PC-9 (cell line): Measurements from ENCODE around the gene TP53I13. TPM values are rescaled to one million over a fixed set of nuclear protein-coding genes. Genes with fewer than 3 reads are reported as not detected.

Experiments used
- BruUV-seq: library from RNA; stranded (reverse); fragments of 400-500 nt; replicated peaks from 2 replicates; lab custom pipeline; 2021; lab: Mats Ljungman, UMichigan
- CTCF ChIA-PET: fragments of 300-600 bp; sonication (Branson Sonifier 250); formaldehyde crosslinking; loops from one replicate; lab custom pipeline; 2022; ENCODE audit warnings: antibody characterized with exemption; lab: Charles Lee
- POLR2A ChIA-PET: fragments of 300-600 bp; sonication (Branson Sonifier 250); formaldehyde crosslinking; loops from one replicate; lab custom pipeline; 2022; ENCODE audit warnings: antibody characterized with exemption; ENCODE audit not compliant: unreplicated experiment; lab: Charles Lee
- DNase-seq, 2 experiments: peaks; one replicate each; pipeline versions ENCODE4 v3.0.0 to v3.0.0-alpha.2; 2015 to 2022; ENCODE audit warnings: mixed read lengths in 1 of 2
- H2AFZ ChIP-seq: fragments of 200-600 bp; sonication (generic); 2 replicates; pipeline ENCODE4 v1.8.1; 2017; ENCODE audit warnings: antibody characterized with exemption
- H3F3A ChIP-seq: fragments of 200-600 bp; sonication (generic); 2 replicates; pipeline ENCODE4 v1.8.1; 2017; ENCODE audit warnings: antibody characterized with exemption, mild to moderate bottlenecking, low read depth; ENCODE audit not compliant: insufficient read depth
- H3K27ac ChIP-seq: fragments of 200-600 bp; sonication (generic); 2 replicates; pipeline ENCODE4 v1.6.1; 2016; ENCODE audit warnings: mixed run types
- H3K27me3 ChIP-seq: fragments of 200-600 bp; sonication (generic); 2 replicates; pipeline ENCODE4 v1.6.1; 2016; ENCODE audit warnings: low read depth, mixed run types; ENCODE audit not compliant: insufficient read depth
- H3K36me3 ChIP-seq: fragments of 200-600 bp; sonication (generic); 2 replicates; pipeline ENCODE4 v1.6.1; 2016; ENCODE audit warnings: low read depth, mixed run types
- H3K4me1 ChIP-seq: fragments of 200-600 bp; sonication (generic); replicated peaks from 2 replicates; pipeline ENCODE4 v1.6.1; 2016; ENCODE audit warnings: mixed run types; ENCODE audit not compliant: insufficient read depth
- H3K4me2 ChIP-seq: fragments of 200-600 bp; sonication (generic); 2 replicates; pipeline ENCODE4 v1.6.1; 2017; ENCODE audit warnings: mixed run types
- H3K4me3 ChIP-seq: fragments of 200-600 bp; sonication (generic); 2 replicates; pipeline ENCODE4 v1.6.1; 2016; ENCODE audit warnings: mixed run types
- H3K79me2 ChIP-seq: fragments of 200-600 bp; sonication (generic); 2 replicates; pipeline ENCODE4 v1.6.1; 2017; ENCODE audit warnings: low read depth, mixed run types
- H3K9me2 ChIP-seq: fragments of 200-600 bp; sonication (generic); 2 replicates; pipeline ENCODE4 v1.8.1; 2017; ENCODE audit warnings: mild to moderate bottlenecking; ENCODE audit not compliant: insufficient read depth
- H3K9me3 ChIP-seq: fragments of 200-600 bp; sonication (generic); 2 replicates; pipeline ENCODE4 v1.8.1; 2016; ENCODE audit warnings: low read depth; ENCODE audit not compliant: insufficient read depth
- H4K20me1 ChIP-seq: fragments of 200-600 bp; sonication (generic); 2 replicates; pipeline ENCODE4 v1.8.1; 2017; ENCODE audit not compliant: insufficient read depth
- EZH2 ChIP-seq: fragments of 200-600 bp; sonication (generic); IDR thresholded peaks from 2 replicates; pipeline ENCODE4 v1.8.0; 2017; ENCODE audit warnings: antibody characterized with exemption, low read depth
- intact Hi-C: fragments of 100-400 bp; cut with micrococcal nuclease; formaldehyde crosslinking; loops from one replicate; pipeline ENCODE4 v1.10.0; 2022; ENCODE audit not compliant: unreplicated experiment
- total RNA-seq: library from RNA; stranded (reverse); gene quantifications from 2 replicates; pipeline ENCODE4 v1.2.3, GENCODE V29; 2021
- TF ChIP-seq, protein P1 (sequence below): fragments of 200-600 bp; sonication (generic); conservative IDR thresholded peaks from 2 replicates; pipeline ENCODE4 v1.6.1; 2017; ENCODE audit warnings: mixed run types, antibody characterized with exemption, mild to moderate bottlenecking, moderate library complexity

Gene TP53I13
- total RNA-seq, 1 experiment from 2014 or later = 46.9 TPM

DNA sequence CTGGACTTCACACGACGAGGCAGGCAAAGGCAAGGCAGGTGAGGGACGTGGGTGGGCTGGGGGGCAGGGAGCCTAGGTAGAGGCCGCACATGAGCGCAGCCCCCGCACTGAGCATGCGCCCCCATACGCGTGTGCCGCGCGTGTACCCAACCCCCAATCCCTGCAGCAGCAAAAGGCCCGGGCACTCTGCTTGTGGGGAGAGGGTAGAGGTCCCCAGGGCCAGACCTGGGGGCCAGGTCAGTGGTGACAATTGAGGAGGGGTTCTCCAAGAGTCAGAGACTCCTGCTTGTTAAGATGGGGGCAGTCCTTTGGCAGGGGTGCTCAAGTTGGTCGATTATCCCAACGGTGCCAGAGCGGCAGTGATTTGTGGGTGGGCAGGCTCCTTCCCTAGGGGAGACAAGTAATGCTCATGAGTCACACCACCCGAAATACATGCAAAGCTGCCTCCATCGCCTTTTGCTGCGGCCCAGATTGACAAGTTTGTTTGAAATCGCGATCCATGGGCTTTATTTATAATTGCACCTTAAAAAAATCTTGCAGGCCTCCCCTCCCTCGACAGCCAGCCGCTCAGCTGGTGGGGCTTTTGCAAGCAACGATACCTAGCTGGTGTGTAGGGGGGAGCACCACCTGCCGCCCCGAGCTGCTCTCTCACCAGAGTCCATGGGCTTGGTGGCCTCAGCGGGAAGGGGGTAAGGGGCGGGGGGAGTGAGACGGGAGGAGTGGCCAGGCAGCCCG is 22.1 kb downstream of the TP53I13 start:
- intact Hi-C loops = loop anchor here (1.0 to 5.0 kb wide), 3 partner anchors 48 to 221 kb away; no protein-coding TSS in a partner anchor
- Histone ChIP-seq H3K36me3 (no peaks in the 10 kb centered on the region), H3K27me3 (no peaks in the 10 kb centered on the region), H3K4me1 (peaks cover 47% of the 10 kb centered on the region), H3K9me3 (no peaks in the 10 kb centered on the region), H3K79me2 (peaks cover 51% of the 10 kb centered on the region), H3K9me2 (no peaks in the 10 kb centered on the region), H3K4me2 (peak overlapping the region; percentile 75), H3F3A (peaks cover 30% of the 10 kb centered on the region), H2AFZ (no peak overlapping the region), H3K27ac (no peak overlapping the region), H3K4me3 (peak overlapping the region; percentile 59; the same call in 1 of the 2 replicates), H4K20me1 (peaks cover 11% of the 10 kb centered on the region)
- BruUV-seq = no TSS peak
- DNase-seq = peak in 1 of 2 experiments; percentile 26
- CTCF ChIA-PET = interaction anchor here (0.6 to 0.7 kb wide), 4 partner anchors 35 to 211 kb away, joined by 3 to 9 read pairs (median 6); no protein-coding TSS in a partner anchor
- POLR2A ChIA-PET = interaction anchor here (0.9 kb wide), 1 partner anchor 465 kb away, joined by 6 read pairs; no protein-coding TSS in a partner anchor
- no peak for TF ChIP-seq EZH2
- TF ChIP-seq, protein P1, sequence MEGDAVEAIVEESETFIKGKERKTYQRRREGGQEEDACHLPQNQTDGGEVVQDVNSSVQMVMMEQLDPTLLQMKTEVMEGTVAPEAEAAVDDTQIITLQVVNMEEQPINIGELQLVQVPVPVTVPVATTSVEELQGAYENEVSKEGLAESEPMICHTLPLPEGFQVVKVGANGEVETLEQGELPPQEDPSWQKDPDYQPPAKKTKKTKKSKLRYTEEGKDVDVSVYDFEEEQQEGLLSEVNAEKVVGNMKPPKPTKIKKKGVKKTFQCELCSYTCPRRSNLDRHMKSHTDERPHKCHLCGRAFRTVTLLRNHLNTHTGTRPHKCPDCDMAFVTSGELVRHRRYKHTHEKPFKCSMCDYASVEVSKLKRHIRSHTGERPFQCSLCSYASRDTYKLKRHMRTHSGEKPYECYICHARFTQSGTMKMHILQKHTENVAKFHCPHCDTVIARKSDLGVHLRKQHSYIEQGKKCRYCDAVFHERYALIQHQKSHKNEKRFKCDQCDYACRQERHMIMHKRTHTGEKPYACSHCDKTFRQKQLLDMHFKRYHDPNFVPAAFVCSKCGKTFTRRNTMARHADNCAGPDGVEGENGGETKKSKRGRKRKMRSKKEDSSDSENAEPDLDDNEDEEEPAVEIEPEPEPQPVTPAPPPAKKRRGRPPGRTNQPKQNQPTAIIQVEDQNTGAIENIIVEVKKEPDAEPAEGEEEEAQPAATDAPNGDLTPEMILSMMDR = no peak

DNA sequence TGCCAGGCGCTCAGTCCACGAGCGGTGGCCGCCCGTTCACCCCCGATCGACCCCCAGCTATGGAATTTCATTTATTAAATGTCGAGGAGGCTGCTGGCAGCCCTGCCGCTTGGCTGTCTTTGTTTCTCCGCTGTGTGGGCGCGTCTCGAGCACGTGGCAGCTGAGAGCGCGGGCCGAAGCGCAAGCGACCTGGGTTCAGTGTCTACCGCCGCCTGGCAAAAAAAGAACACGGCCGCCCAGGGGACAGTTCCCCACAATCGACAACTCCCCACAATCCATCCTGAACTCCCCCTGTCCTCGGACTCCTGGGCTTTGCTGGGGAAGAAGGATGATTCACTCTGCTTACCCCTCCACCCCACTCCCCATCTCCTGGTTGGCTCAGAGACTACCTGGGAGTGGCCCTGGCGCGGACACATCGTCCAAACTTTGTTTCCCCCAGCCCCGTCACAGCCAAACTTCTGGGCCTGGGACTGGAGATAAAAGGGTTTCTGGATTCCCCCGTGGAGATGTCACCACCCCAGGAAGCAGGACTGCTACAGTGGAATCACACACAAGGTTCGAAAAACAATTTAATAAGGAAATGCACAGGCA is 22.7 kb downstream of the TP53I13 start:
- H3K4me1 ChIP-seq = peaks cover 49% of the 10 kb centered on the region
- H3K27me3 ChIP-seq = no peaks in the 10 kb centered on the region
- H3K36me3 ChIP-seq = no peaks in the 10 kb centered on the region
- CTCF ChIA-PET = interaction anchor here (0.6 to 1.5 kb wide), 5 partner anchors 36 to 221 kb away, joined by 5 to 9 read pairs (median 6); no protein-coding TSS in a partner anchor
- H3K9me2 ChIP-seq = no peaks in the 10 kb centered on the region
- H4K20me1 ChIP-seq = peaks cover 10% of the 10 kb centered on the region
- intact Hi-C loops = loop anchor here (1.0 to 5.0 kb wide), 3 partner anchors 48 to 222 kb away; no protein-coding TSS in a partner anchor
- peaks cover 30% of the 10 kb centered on the region for H3F3A ChIP-seq
- no peak for DNase-seq
- H3K4me2 ChIP-seq = peak overlapping the region; percentile 84
- H3K9me3 ChIP-seq = no peaks in the 10 kb centered on the region
- no peak overlapping the region for H2AFZ ChIP-seq
- BruUV-seq = no TSS peak
- peaks cover 52% of the 10 kb centered on the region for H3K79me2 ChIP-seq
- H3K27ac ChIP-seq = no peak overlapping the region
- H3K4me3 ChIP-seq = no peak overlapping the region
- POLR2A ChIA-PET = interaction anchor here (0.5 to 0.9 kb wide), 5 partner anchors 30 to 466 kb away, joined by 3 to 6 read pairs (median 4); no protein-coding TSS in a partner anchor
- TF ChIP-seq, protein P1 = no peak
